AG04449 (cell line): ENCODE data around the gene DMBT1.

Experiments
- CTCF ChIA-PET: fragments of 350-600 bp; formaldehyde crosslinking; extraction: SDS; loops from one replicate; lab custom pipeline; 2021; ENCODE audit warnings: antibody characterized with exemption; lab: Yijun Ruan, JAX
- POLR2A ChIA-PET: fragments of 400-600, 350-600 bp; formaldehyde crosslinking; extraction: SDS; loops from one replicate; lab custom pipeline; 2020; ENCODE audit warnings: antibody characterized with exemption, inconsistent platforms; lab: Yijun Ruan, JAX
- DNase-seq: peaks from one replicate; pipeline ENCODE4 v3.0.0-alpha.2; 2010; ENCODE audit warnings: low read depth, low spot score
- H3K4me3 ChIP-seq: 2 replicates; pipeline ENCODE4 v1.5.1; 2011; ENCODE audit warnings: low read depth, mild to moderate bottlenecking, control low read depth, low read length
- CTCF ChIP-seq: IDR thresholded peaks from one replicate; pipeline ENCODE4 v1.5.1; 2011; ENCODE audit warnings: mild to moderate bottlenecking, moderate library complexity, low read length, control low read depth, inconsistent platforms; ENCODE audit not compliant: insufficient read depth; ENCODE audit errors: missing control alignments

DMBT1 gene

GRCh38 chr10:122560279-122560804, at the start of gene DMBT1:
TSS of gene DMBT1 (plus strand) at chr10:122560754. CDS start at chr10:122560771, 17 bp downstream.
- ChIA-PET POLR2A (no interaction called here), CTCF (interaction anchor here (2.1 kb wide), 1 partner anchor 261 kb away, joined by 8 read pairs; no protein-coding TSS in a partner anchor)
- no peak within 1 kb of the TSS for H3K4me3 ChIP-seq
- DNase-seq = no peak
- no peak for TF ChIP-seq CTCF

GRCh38 chr10:122513053-122513452, 47.5 kb upstream of the DMBT1 start:
- no peak overlapping the region for H3K4me3 ChIP-seq
- no peak for DNase-seq
- no peak for TF ChIP-seq CTCF
- ChIA-PET POLR2A (no interaction called here), CTCF (no interaction called here)

DNA sequence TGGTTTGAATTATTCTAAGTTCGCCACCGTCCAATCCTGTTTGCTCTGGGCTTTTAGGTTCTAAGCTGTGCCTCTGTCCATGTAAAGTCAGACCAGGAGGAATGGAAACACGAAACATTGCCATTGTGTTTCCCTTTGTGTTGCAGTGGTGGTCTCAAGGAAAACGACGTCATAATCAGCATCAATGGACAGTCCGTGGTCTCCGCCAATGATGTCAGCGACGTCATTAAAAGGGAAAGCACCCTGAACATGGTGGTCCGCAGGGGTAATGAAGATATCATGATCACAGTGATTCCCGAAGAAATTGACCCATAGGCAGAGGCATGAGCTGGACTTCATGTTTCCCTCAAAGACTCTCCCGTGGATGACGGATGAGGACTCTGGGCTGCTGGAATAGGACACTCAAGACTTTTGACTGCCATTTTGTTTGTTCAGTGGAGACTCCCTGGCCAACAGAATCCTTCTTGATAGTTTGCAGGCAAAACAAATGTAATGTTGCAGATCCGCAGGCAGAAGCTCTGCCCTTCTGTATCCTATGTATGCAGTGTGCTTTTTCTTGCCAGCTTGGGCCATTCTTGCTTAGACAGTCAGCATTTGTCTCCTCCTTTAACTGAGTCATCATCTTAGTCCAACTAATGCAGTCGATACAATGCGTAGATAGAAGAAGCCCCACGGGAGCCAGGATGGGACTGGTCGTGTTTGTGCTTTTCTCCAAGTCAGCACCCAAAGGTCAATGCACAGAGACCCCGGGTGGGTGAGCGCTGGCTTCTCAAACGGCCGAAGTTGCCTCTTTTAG, 46.3 kb upstream of the DMBT1 start:
- CTCF ChIA-PET = interaction anchor here (1.1 to 3.6 kb wide), 4 partner anchors 52 to 79 kb away, joined by 3 to 15 read pairs (median 5); no protein-coding TSS in a partner anchor
- POLR2A ChIA-PET = interaction anchor here (1.0 to 1.4 kb wide), 2 partner anchors 9 to 10 kb away, joined by 4 to 5 read pairs; no protein-coding TSS in a partner anchor
- no peak for DNase-seq
- no peak for TF ChIP-seq CTCF
- H3K4me3 ChIP-seq = no peak overlapping the region

GRCh38 chr10:122515022-122515424, 45.5 kb upstream of the DMBT1 start:
- TF ChIP-seq CTCF = no peak
- POLR2A ChIA-PET = interaction anchor here (1.0 to 1.4 kb wide), 2 partner anchors 9 to 10 kb away, joined by 4 to 5 read pairs; no protein-coding TSS in a partner anchor
- H3K4me3 ChIP-seq = no peak overlapping the region
- CTCF ChIA-PET = interaction anchor here (1.1 to 3.6 kb wide), 5 partner anchors 13 to 80 kb away, joined by 3 to 15 read pairs (median 3); no protein-coding TSS in a partner anchor
- no peak for DNase-seq

DNA sequence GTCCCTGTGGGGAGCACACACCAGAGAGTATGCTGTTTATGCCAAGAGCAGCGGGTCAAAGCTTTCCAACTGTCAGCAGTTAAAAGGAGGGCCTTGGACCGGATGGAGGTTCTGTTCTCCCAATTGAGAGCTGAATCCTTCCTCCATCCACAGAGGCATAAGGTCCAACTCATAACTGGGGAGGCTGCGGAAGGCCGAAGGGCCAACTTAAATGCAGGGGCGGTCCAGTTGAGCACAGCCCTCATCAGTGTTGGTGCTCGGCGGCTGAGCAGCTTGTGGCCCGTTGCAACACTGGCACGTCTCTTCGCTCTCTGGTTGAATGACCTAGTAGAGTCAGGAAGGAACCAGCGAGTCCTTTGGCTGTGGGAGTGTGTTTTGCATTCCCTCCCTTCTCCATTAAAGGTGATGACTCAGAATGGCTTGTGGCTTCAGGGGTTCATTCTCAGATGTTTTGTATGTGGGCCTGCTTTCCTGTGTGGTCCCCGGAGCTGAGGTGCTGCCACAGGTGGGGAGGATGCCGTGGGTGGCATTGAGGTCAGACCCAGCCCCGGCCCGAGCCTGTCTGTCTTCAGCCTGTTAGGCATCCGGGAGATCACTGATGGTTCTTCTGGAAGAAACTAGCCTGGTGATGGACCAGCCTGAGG, 44.8 kb upstream of the DMBT1 start:
- TF ChIP-seq CTCF = no peak
- DNase-seq = no peak
- ChIA-PET POLR2A (no interaction called here), CTCF (interaction anchor here (1.1 to 3.6 kb wide), 5 partner anchors 8 to 81 kb away, joined by 3 to 15 read pairs (median 3); no protein-coding TSS in a partner anchor)
- no peak overlapping the region for H3K4me3 ChIP-seq
